Measurements from ENCODE around the gene NCK2.

The NCK2 gene

DNA sequence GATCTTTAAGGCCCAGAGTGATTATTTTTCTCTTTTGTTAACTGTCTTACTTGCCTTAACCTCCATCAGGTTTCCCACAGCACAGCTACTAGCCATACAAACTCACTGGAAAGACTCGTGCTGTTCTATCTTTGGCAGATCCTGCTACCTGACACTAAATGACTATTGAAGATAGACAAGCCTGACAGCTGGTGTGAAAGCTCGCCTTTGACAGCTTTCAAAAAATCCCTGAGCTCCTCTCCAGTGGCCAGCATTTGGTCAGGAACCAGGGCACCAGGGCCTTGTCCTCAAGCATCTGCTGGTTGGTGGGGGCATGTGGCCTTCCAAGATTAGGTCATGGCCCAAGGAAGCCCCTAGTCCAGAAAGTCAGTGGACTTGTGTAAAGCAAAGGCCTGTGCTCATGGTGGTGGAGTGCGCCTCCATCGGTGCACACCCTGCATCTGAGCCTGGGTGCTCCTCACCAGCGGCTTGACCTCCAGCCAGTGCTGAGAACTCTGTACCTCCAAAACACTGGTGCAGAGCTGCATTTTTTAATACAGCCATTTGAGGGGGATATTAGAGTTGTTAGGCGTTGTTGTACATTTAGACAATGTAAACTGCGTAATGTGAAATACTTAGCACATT lies 158.5 kb downstream of the NCK2 start:
- DNase-seq, result no peak

DNA sequence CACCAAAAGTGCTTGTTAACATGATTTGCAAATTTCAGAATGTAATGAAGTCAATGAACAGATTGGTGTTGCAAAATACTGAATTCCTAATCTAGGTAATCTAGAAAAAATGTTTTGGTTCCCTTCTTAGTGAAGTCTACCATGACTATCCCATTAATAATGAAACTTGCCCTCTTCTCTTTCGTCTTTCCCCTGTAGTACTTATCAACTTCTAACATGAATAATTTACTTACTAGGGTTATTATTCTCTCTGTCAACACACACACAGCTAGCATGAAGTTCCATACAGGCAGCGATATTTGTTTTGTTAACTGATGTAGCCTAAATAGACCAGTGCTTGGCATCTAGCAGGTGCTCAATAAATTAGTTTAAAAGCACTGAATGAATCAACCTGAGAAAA lies 160.2 kb downstream of the NCK2 start:
- no peak for DNase-seq

DNA sequence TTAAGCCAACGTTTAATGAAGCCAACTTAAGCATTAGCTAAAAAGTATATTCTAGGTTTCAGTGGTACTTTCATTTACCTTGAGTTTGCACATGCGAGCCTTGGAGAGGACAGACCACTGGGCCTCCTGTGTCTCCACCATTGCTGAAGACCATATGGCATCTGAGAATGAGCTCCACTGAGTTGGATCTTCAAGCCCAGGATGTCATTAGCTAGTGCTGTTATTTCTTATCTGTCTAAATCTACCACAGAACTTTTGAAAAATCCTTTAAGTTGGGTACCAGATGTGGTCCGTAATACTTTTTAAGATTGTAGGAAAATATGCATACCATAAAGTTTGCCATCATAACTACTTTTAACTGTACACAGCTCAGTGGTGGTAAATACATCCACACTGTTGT lies 161.8 kb downstream of the NCK2 start:
- no peak for DNase-seq

DNA sequence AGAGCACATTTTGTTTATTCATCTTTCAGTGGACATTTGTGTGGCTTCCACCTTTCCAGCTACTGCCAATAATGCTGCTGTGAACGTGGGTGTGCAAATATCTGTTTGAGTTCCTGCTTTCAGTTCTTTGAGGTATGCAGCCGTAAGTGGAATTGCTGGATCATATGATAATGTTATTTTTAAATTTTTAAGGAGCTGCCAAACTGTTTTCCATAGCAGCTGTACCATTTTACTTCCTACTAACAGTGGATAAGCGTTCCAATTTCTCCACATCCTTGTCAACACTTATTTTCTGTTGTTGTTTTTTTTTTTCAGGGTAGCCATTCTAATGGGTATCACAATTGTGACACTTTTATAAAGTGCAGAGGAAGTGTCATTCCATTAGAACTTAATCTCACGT lies 162.5 kb downstream of the NCK2 start:
- DNase-seq, result no peak

DNA sequence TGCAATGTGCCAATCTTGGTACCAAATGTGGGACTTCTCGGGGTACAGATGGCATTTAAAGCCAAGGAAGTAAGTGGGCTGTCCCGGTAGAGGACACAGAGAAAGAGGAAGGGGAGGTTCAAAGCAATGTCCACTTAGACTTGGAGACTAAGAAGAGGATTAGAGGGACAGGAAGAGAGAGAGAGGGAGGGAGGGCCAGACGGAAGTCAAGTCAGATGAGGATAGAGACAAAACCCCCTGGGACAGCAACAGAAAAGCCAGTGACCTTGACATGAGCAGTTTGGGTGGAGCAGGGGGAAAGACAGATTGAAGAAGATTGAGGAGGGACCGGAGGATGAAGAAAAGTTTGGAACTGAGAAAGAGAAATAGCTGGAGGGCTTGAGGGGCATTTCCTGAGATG lies 164.5 kb downstream of the NCK2 start:
- DNase-seq, result no peak

DNA sequence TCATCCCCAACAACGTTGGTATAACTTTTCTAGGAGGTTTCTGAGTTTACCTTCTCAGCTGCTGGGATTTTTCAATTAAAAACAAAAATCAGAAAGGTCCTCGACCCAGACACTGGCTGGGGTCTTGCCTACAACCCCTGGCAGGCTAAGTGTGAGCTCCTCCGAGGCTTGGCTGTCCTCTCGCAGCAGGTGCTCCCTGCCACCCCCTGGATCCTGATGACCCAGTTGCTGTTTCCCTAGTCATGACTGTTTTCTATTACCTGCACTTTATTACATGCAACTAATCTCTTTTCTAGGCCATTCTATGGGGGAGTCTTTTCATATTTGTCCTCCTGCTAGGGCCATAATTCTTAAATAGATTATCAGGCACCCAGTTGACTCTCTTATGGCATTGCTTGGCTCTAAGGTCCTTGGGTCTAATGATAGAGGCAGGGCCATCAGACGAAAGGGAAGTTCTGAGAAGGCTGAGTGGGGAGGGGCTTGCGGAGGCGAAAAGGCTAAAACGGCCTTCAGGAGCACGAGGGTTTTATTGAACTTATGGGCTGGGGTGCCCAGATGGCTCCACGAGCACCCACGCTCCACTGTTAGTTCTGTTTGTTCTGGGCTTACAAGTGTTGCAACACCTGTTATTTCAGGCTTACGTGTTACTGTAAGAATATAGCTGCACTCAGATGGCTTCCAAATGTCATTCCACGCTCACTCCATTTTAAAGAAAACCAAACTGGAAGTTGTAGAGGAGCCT lies 166.0 kb downstream of the NCK2 start:
- DNase-seq, result no peak

DNA sequence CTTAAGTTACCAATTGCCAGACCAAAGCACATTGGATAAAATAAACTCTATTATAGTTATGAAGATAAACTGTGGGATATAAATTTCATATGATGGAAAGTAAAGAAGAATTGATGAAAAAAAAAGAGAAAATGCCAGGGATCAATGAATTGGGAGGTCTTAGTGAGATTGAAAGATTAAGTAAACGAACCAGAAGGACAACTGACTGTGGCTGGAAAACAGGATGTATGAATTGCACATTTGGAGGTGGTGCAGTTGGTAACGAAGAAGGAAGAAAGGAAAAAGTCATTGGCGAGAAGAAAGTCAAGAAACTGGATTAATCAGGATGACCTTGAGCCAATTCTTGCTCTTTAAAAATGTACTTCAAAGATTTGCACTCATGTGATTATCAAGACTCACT lies 166.7 kb downstream of the NCK2 start:
- no peak for DNase-seq

DNA sequence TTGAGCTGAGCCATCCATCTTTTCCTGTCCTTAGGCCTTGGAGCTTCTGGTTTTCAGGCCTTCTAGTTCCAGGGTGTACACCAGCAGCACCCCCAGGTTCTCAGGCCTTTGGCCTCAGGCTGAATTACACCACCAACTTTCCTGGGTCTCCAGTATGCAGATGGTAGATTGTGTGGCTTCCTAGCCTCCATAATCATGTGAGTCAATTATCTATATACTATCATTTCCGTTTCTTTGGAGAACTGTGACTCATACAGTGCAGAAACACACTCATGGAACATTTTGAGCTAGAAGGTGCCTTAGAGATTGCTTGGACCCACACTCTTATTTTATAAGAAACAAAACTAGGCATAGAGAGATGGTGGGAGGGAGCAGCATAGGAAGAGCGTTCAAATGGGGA lies 167.4 kb downstream of the NCK2 start:
- DNase-seq, result no peak

DNA sequence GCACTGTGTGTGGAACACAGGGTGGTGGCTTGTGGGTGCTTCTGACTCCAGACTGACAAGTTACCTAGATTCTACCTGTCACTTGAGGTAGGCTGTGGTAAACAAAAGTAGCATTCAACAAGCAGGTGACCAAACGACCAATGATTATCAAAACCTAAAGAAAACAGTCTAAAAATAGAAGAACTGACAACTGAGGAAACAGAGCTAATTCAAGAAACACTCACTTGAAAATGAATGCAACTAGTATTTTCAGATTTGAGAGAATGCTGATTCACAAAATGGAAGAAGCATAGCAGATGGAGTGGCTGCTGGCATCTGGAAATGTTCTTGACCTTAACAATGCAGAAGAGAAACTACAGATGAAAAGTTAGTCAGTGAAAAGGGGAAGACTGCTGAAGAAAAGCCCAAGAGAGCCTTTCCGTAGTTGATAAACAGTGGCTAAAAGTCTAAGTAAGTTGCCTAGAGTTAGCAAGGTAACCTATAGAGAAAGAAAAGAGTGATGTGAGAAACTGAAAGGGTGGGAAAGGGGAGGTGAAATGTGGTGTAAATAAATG lies 170.4 kb downstream of the NCK2 start:
- no peak for DNase-seq

DNA sequence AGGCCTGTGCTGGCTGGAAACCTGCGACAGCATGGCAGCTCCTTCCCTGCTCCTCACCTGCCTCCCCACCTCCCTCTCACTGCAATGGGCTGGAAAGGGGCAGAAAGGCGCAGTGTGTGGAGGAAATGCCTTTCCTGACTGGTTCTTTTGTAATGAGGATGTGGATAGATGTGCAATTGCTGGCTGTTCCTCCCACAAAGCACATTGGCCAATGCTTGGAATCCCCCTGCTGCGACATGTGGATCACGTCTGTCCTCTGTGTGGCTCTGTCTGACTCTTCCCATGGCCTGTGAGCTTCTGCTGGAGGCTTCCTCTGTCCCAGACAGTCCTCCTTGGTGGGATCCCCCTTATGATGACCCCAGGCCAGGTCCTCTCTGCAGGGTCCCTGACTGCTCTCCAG lies 172.5 kb downstream of the NCK2 start:
- DNase-seq, result no peak

DNA sequence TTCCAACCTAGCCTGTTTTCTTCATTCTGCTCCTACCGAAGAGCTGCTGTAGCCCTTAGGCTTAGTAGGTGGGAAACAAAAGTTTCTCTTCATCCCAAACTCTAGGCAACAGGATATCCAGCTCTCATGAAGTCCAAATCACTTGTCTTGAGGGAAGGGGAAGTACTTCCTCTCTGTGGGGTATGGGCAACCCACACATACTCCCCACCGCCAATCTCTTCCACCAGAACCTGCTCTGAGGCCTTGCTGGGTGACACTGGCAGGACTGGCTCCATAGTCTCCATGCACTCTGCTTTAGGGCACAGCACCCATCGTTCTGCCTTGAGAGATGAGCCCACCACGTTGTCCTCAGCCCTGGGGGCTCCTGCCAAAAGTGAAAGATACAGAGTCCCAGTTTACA lies 173.0 kb downstream of the NCK2 start:
- no peak for DNase-seq

DNA sequence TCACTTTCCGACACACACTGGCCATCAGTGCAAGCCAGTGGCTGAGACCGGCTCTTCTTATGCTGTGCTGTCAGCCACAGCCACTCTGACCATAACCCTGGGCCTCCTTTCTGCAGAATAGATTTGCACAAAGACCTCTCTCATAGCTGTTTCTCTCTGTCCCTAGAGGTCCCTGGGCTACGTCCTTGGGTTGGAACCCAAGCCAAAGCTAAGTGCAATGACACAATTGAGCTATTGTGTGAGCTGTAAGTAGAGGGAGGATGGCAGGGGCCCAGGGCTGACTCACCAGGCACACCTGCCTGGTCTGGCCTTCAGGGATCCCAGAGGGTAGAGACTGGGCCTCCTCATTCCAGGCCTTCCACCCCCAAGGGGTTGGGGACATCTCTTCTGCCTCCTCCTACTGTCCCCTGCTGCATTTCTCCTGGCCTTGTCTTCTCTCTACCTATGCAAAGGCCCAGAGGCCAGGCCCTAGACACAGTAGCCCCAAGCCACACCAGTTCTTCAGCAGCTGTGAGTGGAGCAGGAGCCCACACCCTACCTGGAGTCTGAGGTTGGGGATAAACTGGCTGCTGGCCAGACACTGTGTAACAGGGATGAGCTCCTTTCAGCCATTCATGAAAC lies 174.6 kb downstream of the NCK2 start:
- no peak for DNase-seq

DNA sequence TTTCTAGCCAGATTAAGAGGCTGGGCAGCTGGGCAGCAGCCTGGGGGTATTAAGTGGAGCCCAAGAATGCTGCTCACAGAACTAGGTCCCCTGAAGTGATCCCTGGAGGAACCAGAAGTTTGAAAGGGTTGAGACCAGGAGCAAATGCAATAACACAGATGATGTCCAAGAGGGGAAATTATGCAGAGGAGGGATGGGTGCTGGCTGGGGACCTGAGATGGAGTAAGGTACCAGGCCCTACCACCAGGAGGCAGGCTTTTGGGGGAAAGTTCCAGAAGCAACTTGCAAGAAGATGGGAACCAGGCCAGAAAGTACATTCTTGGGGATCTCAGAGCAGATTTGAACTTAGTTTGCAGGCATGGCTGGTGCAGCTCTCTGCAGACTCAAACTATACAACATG lies 175.1 kb downstream of the NCK2 start:
- no peak for DNase-seq

DNA sequence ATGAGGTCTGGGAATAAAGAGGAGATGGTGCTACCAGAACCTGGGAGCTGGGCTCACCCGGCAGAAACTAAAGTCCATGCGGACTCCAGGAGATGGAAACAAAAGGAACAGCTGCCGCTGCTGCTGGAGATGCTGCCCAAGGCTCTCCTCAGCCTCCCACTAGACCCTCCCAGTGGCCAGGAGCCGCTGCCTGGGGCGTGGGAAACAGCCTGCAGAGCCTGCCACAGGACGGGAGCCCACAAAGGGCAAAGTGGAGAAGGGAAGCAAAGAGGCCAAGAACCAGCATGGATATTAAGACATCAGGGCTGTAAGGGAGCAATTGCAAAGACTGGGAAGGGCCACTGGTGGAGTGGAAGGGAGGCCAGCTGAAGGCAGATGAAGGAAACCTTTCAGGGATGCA lies 179.6 kb downstream of the NCK2 start:
- no peak for DNase-seq

DNA sequence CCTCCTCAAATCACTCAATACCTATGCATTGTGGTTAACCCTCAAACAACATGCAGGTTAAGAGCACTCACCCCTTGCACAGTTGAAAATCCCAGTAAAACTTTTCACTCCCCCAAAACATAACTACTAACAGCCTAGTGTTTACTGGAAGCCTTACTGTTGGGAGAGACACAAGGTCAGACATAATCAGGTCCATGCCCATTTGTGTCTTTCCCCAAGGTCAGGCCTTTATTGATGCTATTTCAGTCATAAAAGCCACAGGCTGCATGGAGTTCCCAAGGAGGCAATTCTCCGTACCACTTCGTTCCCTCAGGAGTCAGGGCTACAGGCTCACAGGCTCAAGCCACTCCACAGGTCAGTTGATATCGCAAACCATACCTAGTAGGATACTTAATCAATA lies 180.2 kb downstream of the NCK2 start:
- DNase-seq, result no peak

DNA sequence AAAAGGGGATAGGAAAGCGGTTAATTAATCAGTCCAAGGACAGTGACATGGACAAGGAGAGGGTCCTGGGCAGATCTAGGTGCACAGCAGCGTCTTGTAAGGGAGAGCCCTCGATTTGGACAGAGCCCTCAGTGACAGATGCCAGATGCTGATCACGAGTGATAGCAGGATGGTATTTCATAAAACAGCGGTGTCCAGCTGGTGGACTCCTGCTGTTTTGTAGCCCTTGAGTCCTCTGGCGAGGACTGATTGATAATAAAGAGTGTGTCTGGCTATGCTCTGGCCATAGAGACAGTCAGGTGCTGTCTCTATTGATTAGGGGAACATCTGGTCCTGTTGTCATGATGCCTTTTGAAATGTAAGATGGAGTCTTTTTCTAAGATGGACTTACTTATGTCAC lies 180.7 kb downstream of the NCK2 start:
- DNase-seq, result no peak

DNA sequence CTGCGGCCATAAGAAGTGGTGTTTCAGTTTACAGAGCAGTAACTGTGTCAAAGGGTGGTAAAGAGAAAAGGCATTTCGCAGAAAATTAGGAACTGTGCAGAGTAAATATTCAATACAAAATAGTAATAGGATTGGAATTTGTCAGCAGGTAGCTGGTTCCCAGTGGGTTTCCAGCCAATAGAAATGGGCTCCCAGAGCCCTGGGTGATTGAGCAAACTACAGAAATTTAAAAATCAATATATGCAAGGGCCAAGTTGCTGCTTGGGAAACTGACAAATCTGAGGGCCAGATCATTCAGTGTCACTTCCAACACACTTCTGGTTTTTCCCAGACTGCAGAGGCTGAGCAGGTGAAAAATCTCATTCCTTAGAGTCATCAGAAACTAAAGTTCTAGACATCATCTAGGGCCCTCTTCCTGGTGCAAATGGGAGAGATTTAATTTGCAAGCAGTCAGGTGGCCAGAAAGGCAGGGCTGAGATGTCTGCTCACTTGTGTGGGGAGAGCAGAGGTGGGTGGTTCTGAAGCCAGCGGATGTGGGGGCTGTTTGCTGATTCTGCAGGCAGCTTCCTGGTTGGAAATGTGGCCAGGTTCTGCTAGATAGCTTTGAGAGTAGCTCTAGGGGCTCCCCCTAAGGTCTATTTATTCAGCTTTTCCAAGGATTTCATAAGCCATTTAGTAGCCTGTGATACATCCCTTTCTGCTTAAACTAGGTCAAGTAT lies 182.4 kb downstream of the NCK2 start:
- no peak for DNase-seq

DNA sequence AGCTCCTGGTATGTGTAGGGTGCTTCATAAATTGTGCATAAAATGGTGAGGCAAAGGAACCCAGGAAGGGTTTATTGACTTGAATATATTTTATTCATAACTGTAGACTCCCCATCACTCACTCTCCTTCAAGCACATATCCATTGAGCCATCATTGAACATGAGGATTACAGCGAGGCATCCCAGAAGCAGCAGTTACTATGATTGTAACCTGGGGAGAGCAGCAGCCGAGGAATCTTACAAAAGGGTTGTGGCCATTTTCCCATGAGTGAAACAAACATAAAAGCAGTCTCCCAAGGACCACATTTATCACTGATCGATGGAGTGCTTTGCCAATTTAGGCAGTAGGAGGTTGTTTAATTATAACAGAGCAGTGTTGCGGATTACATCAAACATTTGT lies 183.4 kb downstream of the NCK2 start:
- DNase-seq, result no peak

DNA sequence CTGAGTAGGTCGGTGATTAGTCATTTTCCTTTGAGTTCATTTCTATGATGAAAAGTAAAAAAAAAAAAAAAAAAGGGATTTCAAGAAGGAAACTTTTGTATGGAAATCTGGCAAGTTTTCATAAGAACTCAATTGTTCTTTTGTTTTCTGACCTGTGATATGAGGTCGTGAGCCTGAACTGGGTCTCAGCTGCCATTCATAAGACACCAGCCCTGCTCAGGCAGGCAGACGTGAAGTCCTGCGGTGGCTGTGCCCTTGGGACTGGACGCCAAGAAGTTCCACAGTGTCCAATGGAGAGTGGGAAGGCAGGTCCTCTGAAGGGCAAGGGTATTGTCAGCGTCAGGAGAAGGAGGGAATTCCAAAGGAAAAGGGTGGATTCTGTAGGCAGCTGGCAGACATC lies 183.9 kb downstream of the NCK2 start:
- no peak for DNase-seq

DNA sequence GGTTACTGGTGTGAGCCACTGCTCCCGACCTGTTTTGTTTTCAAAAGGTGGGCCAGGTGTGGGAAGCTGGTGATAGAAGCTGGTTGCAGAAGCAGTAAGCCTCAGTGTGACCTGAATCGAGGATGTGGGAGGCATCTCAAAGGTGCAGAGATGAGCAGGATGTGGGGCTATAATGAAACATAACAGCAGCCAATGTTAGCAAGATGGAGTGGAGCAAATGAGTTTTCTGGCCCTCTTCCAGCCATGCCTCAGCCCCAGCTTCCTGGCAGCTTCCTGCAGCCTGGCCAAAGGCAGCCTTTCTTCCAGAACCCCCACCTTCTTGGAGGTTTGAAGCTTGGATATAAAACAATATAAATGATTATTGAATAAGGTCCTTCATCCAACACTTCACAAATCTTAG lies 184.8 kb downstream of the NCK2 start:
- no peak for DNase-seq

DNA sequence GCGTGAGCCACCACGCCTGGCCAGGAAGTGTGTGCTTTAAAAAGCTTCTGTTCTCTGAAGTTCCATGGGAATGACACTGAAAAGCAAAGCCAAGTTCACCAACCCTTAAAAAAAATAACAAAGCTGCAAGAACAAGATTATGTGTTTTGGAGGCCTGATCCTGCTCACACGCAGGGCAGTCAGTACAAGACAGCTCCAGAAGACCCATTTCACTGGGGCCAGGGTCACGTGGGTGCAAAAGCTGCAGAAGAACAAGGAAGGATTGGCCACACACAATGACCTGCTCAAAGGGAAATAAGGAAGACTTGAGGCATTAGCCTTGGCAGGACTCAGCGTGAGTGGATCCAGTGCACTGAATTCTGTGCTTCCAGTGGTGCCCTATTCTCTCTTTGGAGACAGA lies 187.9 kb downstream of the NCK2 start:
- no peak for DNase-seq

DNA sequence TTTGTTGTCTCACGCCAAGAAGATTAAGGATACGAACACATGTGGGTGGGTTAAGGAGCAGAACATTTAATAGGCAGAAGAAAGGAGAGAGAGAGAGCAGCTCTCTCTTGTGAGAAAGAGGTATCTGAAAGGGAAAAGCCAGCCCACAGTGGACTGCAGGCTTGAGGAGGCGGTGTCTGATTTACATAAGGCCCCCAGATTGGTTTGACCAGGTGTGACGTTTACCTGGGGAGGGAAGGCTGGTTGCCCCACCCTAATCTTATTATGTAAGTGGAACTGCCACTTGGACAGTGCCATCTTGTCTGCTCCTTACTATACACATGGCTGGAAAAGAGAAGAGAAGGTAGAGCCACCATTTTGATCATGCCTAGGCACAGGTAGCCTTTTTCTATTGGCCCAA lies 189.2 kb downstream of the NCK2 start:
- no peak for DNase-seq

DNA sequence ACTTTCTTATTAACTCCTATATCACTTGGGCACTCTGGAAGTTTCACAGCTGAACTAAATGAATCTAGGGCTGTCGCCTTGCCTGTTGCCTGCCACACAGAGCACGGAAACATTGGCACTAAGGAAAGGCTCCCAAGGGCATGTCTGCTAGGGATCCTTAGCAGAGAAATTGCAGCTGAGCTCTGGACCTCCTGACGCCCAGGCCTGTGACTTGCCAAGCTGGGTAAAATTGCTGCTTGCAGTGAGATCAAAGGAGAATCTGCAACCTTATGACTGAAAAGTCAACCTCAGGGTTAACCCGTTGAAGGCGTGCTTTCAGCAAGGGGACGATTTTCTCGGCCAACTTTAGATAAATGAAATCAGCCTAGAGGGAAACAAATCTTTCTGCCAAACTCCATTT lies 189.8 kb downstream of the NCK2 start:
- DNase-seq, result no peak

DNA sequence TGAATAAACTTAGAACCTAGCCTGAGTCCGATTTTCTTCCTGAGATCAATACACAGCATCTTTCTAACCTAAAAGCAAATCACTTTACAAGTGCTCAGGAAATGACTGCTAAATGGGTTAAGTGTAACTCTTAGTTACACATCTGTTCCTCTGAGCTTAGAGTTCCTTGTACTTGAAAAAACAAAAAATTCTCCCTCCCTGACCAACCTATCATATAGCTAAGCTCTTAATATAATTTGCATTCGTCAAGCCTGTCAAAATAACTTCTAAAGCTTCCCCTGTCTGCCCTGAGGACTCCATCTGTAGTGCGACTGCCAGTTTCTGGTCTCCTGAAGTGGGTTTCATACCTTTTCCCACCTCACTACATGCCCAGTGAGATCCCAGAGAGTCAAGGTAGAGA lies 190.4 kb downstream of the NCK2 start:
- DNase-seq, result no peak

Data from kidney glomerular epithelial cell (primary cell).